CD4-positive, alpha-beta T cell treated with Interferon gamma for 1 hour (primary cell): ENCODE measurements around the gene HUWE1.
"Not testable (repeated sequence)": the region's sequence is repeated elsewhere in the genome, so short reads cannot be mapped to it uniquely, and the experiment has no call there.

Source experiments
- DNase-seq: peaks from one replicate; pipeline ENCODE4 v3.0.0-alpha.2; 2020

Gene HUWE1, protein sequence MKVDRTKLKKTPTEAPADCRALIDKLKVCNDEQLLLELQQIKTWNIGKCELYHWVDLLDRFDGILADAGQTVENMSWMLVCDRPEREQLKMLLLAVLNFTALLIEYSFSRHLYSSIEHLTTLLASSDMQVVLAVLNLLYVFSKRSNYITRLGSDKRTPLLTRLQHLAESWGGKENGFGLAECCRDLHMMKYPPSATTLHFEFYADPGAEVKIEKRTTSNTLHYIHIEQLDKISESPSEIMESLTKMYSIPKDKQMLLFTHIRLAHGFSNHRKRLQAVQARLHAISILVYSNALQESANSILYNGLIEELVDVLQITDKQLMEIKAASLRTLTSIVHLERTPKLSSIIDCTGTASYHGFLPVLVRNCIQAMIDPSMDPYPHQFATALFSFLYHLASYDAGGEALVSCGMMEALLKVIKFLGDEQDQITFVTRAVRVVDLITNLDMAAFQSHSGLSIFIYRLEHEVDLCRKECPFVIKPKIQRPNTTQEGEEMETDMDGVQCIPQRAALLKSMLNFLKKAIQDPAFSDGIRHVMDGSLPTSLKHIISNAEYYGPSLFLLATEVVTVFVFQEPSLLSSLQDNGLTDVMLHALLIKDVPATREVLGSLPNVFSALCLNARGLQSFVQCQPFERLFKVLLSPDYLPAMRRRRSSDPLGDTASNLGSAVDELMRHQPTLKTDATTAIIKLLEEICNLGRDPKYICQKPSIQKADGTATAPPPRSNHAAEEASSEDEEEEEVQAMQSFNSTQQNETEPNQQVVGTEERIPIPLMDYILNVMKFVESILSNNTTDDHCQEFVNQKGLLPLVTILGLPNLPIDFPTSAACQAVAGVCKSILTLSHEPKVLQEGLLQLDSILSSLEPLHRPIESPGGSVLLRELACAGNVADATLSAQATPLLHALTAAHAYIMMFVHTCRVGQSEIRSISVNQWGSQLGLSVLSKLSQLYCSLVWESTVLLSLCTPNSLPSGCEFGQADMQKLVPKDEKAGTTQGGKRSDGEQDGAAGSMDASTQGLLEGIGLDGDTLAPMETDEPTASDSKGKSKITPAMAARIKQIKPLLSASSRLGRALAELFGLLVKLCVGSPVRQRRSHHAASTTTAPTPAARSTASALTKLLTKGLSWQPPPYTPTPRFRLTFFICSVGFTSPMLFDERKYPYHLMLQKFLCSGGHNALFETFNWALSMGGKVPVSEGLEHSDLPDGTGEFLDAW (N-terminal part only)

DNA sequence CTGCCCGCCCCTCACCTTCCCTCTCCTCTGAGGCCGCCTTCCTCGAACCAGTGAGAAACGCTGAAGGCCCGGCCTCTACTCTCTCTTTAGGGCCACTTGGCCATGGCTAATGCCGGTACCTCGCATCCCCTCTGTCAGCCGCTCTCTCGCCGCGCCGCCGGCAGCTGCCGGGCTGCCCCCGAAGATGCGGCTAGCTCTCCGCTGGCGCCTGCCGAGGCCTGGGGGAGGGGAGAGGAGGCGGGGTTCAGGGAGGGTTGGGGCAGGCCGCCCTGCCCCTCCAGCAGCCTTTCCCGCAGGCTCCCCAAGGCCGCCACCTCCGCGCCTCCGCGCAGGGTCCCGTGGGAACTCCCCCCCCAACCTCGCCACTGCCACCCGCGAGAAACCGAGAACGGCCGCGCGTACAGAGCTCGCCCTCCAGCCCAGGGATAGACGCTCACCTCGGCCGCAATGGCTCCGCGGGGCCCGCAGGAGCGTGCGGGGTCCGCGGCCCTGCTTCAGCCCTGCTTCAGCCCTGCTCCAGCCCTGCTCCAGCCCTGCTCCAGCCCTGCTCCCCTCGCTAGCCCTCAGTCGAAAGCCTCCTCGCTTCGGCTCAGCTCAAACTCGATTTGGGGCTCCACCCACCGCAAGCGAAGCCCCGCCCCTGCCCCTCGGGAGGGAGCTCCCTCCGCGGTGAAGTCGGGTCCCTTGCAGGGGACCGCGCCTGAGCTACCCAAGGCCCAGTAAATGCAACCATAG lies at the start of gene HUWE1:
Gene HUWE1, minus strand, starts transcription at position 569 of the 735 bp plus-strand sequence. CDS start 32,612 bp downstream, outside the sequence.
- peak; percentile 81 for DNase-seq

DNA sequence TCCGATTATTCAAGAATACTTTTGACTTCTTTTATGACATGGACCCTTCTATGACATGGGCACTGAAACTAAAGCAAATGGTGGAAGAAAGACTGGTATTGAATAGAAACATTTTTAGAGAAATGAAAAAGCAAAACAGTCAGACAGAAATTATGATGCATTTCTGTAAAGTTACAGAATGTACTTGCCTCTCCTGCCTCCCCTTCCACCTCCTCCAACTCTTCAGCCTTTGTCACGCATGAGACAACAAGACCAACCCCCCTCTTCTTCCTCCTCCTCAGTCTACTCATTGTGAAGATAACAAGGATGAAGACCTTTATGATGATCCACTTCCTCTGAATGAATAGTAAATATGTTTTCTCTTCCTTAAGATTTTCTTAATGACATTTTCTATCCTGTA lies 46.3 kb upstream of the HUWE1 start:
- DNase-seq: no peak

DNA sequence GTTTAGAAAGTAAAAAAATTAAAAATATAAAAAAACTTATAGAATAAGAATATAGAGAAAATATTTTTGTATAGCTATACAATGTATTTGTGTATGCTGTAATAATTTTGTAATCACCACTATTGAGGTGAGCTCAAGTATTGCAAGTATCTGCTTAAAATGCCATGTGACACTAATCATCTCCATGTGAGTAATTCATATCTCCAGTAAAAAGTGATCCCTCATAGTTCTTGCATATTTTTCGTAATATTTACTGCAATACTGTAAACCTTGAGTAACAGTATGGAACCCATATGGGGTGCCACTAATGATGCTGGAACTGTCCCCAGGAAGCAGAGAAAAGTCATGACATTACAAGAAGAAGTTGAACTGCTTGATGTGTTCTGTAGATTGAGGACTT lies 43.2 kb upstream of the HUWE1 start:
- no peak for DNase-seq

DNA sequence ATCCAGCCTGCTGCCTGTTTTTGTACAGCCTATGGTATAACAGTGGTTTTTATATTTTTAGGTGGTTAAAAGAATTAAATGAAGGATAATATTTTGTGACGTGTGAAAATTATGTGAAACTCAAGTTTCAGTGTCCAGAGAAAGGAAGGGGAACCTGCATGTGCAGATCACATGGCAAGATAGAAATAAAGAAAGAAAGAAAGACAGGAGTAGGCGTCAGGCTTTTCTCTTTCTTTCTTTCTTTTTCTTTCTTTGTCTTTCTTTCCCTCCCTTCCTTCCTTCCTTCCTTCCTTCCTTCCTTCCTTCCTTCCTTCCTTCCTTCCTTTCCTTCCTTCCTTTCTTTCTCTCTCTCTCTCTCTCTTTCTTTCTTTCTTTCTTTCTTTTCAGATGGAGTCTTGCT lies 42.0 kb upstream of the HUWE1 start:
- no peak for DNase-seq

DNA sequence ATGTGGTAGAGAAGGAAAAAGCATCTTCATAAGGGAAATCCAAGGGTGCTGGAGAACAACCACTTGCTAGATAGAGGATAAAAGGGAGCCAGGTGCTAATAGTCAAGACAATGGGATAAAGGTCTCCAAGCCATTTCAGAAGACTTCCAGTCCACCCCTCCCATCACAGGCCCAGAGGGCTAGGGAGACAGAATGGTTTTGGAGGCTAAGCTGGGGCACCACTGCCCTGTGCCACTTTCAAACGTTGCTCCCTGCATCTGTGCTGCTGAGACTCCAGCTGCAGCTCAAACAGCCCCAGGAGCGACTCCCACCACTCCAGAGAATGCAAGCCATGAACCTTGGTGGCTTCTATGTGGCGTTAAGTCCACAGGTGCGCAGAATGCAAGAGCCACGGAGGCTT lies 38.4 kb upstream of the HUWE1 start:
- DNase-seq: no peak

DNA sequence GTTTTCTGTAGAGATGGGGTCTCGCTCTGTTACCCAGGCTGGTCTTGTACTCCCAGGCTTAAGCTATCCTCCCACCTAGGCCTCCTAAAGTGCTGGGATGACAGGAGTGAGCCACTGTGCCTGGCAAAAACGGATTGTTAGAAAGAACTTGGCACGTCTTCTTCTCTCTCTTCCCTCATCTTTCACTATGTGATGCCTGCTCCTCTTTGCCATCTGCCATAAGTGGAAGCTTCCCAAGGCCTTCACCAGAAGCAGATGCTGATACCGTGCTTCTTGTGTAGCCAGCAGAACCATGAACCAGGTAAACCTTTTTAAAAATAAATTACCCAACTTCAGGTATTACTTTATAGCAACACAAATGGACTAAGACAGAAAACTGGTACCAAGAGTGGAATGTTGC lies 36.9 kb upstream of the HUWE1 start:
- DNase-seq: no peak

DNA sequence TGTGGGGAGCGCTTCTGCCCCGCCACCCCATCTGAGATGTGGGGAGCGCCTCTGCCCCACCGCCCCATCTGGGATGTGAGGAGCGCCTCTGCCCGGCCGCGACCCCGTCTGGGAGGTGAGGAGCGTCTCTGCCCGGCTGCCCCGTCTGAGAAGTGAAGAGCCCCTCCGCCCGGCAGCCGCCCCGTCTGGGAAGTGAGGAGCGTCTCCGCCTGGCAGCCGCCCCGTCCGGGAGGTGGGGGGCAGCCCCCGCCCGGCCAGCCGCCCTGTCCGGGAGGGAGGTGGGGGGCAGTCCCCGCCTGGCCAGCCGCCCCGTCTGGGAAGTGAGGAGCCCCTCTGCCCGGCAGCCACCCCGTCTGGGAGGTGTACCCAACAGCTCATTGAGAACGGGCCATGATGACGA lies 35.1 kb upstream of the HUWE1 start:
- not testable (repeated sequence) for DNase-seq

DNA sequence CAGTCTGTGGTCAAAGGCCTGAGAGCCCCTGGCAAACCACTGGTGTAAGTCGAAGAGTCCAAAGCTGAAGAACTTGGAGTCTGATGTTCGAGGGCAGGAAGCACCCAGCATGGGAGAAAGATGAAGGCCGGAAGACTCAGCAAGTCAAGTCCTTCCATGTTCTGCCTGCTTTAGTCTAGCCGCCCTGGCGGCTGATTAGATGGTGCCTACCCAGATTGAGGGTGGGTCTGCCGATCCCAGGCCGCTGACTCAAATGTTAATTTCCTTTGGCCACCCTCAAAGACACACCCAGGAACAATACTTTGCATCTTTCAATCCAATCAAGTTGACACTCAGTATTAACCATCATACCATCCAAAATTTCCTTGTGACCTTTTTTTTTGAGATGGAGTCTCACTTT lies 33.1 kb upstream of the HUWE1 start:
- DNase-seq: not testable (repeated sequence)

DNA sequence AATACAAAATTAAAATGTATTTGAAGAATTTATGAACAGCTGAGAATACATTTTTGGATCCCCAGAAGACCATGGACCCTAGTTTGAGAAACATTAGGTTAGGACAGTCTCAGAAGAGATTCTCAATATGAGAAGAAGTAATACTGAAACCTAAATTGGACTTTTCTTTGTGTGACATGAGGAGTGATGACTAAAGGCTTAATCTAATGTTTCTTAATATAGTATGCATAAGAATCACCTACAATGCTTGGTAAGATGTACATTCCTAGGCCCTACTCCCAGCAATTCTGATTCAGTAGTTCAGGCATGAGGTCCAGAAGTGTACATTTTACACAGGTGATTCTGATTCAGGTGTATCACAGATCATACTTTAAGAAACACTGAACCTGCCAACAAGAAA lies 31.6 kb upstream of the HUWE1 start:
- no peak for DNase-seq

DNA sequence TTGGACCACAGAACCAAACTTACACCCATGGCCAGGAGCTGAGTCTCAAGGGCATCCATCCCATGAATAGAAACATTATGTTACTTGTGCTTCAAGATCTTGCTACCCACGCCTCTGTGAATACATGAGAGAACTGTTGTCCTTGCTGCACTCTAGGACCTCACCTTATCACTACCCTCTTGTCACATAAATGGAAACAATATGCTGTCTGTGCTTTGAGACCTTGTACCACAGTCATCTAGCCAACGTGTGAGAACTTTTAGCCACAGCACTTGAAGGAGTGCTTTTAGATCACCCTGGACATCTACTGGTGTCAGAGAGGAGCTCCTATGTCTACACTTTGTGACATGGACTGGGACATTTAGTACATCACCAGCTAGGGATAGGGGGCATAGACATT lies 30.7 kb upstream of the HUWE1 start:
- DNase-seq: no peak

DNA sequence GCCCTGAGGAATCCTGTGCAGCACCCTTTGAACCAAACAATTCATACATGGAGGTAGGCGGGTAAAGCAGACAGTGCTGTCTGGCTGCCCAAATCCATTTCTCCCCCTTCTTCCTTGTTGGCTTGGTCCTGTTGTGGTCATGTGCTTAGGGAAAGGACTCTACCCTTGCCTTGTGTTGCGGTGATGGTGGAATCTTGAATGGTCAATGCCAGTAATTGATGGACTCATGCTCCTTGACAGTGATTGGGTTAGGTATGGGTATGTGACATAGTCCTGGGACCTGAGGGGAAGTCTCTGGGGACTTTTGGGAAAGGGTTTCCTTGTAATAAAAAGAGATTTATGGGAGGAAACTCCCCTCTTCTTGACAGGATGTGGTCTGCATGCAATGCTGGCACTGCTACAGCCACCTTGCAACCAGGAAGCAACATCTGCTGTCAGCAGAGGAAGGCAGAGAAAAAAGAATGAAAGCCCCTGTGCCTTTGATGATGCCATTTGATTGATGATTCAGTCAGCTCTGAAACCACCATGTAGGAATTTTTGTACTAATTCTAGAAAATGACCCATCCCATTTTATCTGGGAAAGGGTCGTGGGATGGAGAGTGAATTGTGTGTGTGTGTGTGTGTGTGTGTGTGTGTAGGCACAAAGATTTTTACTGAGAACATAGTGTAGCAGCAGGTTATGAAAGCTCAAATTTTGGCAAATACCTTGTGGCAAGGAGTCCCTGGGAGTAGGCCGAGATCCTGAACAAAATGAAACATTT lies 30.0 kb upstream of the HUWE1 start:
- peak; percentile 61 for DNase-seq

DNA sequence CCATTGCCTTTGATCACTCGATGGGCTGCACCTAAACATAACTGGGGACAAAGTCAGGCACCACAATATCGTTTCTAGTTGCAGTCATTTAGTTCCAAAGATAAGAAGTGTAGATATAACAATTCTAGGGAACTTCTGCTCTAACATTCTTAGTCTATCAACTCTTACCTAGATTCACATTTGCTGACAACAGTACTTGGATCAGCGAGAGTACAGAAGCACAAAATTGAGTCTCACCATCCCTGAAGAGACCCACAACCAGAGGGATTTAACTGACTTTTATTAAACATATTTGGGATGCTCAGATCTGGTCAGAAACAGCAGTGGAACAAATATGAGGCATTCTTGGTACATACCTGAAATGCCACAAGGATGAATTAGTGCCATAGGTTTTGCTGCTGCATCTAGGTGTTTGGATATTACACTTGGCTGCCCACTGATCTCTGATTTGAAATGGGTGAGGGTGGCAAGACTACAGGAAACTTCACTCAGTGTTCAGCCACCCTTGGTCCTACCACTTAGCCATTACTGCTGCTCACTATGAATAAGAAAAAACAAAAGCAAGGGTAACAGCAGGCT lies 28.9 kb upstream of the HUWE1 start:
- DNase-seq: no peak

DNA sequence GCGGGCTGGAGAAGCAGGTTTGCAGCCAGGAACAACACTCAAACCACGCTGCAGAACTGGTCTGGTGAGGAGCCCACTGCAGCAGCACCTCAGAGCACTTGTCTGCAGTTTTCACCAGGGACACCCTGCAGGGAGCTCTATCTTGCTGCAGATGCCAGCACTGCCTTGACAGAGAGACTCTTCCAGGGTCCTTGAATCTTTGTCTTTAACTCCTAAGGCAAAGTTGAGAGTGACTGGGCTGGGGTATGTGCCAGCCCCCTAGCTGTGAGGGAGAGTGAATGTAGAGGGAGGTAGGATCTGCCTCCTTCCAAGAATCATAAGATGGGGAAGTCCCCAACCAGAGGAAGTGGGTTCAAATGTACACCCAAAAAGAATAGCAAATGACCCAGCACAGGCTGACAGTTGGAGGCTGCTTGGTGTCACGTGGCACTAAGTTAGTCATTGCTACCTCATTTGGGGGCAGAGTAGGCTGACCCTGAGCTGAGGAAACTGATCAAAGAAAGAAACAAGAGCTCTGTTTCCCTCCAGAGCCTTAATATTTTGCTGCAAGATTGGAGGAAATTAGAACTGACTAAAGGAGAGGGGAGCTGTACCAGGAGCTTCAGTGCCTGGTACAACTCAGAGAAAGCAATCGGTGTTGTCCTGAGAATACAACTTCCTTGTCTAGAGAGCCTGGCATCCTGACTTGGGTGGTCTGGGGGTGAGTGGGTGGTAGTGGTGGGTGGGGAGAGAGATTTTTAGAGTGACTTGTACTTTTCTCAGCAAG lies 28.2 kb upstream of the HUWE1 start:
- peak; percentile 68 for DNase-seq

DNA sequence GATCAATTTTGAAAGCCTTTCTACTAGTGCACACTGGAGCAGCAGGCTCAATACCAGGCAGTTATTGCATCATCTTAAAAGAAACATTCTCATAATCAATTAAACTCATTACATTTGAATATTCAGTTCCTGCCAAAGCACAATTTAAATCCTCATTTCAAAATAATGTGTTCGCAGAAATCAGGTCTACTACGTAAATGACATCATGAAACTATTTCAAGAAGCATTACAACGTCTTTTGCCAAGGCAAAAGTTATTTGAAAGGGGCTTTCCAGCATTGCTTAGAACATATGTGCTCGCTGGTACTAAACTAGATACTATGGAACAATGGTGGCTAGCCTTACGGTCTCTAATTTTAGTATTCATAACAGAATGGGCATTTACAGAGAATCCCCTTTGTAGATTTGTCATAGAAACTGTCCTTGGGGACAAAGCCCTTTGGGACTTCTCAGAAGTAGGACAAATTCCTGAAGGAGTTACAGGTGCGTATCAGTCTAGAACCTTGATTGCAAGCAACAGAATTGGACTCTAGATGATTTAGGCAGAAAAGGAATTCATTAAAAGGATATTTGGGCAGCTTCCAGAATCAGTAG lies 27.6 kb upstream of the HUWE1 start:
- no peak for DNase-seq

DNA sequence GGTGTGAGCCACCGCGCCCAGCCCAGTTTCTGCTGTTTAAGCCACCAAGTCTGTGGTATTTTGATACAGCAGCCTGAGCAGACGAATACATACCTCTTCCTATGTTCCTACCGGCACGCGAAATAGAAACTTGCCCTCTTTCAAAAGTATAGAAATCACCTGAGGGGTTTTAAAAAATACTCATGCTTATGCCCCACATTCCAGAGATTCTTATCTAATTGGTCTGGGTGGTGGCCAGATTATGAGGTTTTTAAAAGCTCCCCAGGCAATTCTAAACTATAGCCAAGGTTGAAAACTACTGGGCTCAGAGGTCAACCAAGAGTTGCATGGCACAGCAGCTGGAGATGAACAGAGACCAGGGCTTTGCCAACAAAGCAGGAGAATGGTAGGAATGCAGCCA lies 24.9 kb upstream of the HUWE1 start:
- DNase-seq: no peak

DNA sequence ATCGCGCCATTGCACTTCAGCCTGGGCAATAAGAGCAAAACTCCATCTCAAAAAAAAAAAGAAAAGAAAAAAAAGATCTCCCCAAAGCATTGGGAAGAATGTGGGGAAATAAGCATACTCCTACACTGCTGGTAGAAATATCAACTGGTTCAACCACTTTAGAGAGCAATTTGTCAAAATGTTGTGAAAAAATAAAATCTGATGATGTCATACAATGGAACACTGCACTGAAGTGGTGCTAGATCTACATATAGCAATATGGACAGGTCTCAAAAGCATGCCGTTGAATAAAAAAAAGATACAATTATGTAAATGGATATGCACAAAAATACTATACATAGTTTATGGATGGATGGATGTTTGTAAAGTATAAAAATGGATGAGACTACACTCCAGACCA lies 18.3 kb upstream of the HUWE1 start:
- DNase-seq: no peak

DNA sequence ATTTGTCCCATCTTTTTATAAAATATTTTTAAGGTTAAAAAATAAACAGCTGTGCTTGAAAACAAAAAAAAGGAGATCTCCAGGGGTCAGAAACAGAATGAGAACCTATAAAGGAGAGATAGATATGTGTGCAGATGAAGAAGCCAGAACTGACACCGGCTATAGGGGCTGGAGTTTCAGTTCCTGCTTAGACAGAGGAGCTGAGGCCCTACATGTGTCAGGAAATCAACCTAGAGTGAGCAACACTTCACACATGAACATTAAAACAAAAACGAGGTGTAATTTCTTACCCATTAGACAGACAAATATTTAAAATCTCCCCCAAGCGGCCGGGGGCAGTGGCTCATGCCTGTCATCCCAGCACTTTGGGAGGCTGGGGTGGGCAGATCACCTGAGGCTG lies 17.8 kb upstream of the HUWE1 start:
- no peak for DNase-seq

DNA sequence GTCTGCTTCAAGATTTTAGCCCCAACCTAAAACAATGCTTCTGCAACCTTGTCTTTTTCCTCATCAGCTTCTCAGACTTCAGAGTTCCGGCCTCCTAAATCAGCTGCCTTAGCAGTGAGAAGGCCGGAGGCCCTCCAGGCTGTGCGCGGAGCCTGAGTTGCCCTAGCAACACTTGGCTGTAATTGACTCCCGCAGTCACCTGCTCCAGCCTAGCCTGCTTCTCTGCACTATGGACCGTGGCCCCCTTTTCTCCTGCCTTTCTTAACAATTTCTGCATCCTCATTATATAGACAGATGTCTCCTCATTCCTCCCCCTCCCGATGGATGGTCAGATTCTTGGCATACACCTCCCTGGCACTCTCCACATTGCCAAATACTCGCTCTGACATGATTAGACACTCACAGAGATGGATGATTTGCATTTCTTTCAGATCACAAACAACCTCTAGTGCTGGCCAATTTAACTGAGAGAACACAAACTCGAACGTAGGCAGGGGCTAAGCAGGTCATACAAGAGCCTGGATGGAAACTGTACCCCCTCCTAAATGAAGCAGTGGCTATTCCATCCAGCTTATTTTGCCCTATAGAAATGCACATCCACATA lies 9.5 kb upstream of the HUWE1 start:
- DNase-seq: no peak

DNA sequence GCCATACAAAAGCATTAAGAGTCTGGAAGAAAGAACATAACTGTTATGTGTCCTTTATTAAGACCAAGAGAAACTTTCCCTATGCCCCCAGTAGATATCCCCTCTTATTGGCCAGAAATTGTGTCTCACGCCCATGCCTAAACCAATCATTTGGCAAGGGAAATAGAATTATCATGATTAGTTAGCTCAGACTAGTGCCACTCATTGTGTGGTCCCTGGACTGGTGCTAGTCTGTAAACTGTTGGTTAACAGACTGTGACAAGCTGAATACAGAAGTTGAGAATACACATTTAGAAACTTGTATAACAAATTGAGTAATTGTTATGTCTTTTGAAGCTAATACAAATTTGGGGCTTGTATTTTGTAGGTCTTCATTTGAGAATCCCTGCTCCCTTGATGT lies 8.1 kb upstream of the HUWE1 start:
- DNase-seq: no peak

DNA sequence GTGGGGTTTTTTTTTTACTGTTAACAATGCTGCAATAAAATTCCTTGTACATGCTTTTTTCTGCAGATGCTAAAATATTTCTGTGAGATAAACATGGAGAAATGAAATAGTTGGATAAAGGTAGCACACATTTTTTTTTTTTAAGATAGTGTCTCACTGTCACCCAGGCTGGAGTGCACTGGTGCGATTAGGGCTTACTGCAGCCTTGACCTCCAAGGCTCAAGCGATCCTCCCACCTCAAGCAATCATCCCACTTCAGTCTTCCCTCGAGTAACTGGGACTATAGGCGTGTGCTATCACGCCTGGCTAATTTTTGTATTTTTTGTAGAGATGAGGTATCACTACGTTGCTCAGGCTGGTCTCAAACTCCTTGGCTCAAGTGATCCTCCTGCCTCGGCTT lies 1.8 kb upstream of the HUWE1 start:
- DNase-seq: no peak
